Measurements from ENCODE around the gene EMC6. TPM values are rescaled to one million over a fixed set of nuclear protein-coding genes. Genes with fewer than 3 reads are reported as not detected.
"Not testable (repeated sequence)": the region's sequence is repeated elsewhere in the genome, so short reads cannot be mapped to it uniquely, and the experiment has no call there.

EMC6 gene
- total RNA-seq, 1 donor from 2014 or later = 43.0 TPM

DNA sequence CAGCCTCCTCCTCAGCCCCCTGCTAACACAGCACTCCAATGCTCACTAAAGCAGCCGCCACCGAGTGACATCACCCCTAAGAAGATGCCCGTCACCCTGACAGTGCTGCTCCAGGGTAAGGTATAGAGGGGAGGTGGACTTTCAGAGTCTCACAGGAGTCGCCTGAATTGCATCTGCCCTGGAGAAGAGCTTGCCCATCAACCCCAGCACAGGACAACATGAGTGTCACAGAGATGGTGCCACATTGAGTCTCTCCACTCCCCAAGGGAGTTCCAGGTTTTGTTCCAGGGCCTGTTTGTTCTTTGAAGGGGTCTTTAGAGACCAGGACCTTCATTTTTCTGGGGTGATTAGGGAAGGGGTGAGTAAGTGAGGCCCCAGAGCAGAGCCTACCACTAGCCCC lies 29.5 kb downstream of the EMC6 start:
- TF ChIP-seq, protein P1, sequence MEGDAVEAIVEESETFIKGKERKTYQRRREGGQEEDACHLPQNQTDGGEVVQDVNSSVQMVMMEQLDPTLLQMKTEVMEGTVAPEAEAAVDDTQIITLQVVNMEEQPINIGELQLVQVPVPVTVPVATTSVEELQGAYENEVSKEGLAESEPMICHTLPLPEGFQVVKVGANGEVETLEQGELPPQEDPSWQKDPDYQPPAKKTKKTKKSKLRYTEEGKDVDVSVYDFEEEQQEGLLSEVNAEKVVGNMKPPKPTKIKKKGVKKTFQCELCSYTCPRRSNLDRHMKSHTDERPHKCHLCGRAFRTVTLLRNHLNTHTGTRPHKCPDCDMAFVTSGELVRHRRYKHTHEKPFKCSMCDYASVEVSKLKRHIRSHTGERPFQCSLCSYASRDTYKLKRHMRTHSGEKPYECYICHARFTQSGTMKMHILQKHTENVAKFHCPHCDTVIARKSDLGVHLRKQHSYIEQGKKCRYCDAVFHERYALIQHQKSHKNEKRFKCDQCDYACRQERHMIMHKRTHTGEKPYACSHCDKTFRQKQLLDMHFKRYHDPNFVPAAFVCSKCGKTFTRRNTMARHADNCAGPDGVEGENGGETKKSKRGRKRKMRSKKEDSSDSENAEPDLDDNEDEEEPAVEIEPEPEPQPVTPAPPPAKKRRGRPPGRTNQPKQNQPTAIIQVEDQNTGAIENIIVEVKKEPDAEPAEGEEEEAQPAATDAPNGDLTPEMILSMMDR (IDR thresholded peaks at IDR 0.05; ENCODE audit: unreplicated experiment) = no peak
- Mint-ChIP-seq H3K27me3 (ENCODE audit: unreplicated experiment) (peaks cover 10% of the 10 kb centered on the region), H3K4me3 (ENCODE audit: unreplicated experiment) (no peak overlapping the region), H3K9me3 (ENCODE audit: unreplicated experiment) (no peaks in the 10 kb centered on the region), H3K27ac (ENCODE audit: unreplicated experiment) (no peak overlapping the region), H3K4me1 (ENCODE audit: unreplicated experiment) (no peaks in the 10 kb centered on the region), H3K36me3 (ENCODE audit: low read depth, unreplicated experiment) (peaks cover 7% of the 10 kb centered on the region)
- DNase-seq (ENCODE audit: low spot score) = no peak

DNA sequence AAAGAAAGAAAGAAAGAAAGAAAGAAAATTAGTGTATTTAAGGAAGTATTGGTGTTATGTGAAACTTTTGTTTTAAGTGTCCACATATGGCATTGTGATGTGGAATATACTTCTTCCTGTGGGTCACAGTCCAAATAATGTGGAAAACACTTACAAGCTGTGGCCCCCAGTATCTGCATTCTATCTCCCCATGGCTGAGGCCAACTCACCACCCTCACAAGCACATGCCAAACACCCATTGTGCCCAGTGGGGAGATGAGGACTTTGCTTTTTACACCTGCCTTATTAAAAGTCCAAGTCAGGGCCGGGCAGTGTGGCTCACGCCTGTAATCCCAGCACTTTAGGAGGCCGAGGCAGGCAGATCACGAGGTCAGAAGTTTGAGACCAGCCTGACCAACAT lies 31.3 kb downstream of the EMC6 start:
- Mint-ChIP-seq H3K4me3 (ENCODE audit: unreplicated experiment) (no peak overlapping the region), H3K27ac (ENCODE audit: unreplicated experiment) (no peak overlapping the region), H3K27me3 (ENCODE audit: unreplicated experiment) (peaks cover 7% of the 10 kb centered on the region), H3K9me3 (ENCODE audit: unreplicated experiment) (no peaks in the 10 kb centered on the region), H3K36me3 (ENCODE audit: low read depth, unreplicated experiment) (peaks cover 7% of the 10 kb centered on the region), H3K4me1 (ENCODE audit: unreplicated experiment) (peaks cover 4% of the 10 kb centered on the region)
- DNase-seq (ENCODE audit: low spot score) = no peak
- TF ChIP-seq, protein P1 (IDR thresholded peaks at IDR 0.05; ENCODE audit: unreplicated experiment) = no peak

DNA sequence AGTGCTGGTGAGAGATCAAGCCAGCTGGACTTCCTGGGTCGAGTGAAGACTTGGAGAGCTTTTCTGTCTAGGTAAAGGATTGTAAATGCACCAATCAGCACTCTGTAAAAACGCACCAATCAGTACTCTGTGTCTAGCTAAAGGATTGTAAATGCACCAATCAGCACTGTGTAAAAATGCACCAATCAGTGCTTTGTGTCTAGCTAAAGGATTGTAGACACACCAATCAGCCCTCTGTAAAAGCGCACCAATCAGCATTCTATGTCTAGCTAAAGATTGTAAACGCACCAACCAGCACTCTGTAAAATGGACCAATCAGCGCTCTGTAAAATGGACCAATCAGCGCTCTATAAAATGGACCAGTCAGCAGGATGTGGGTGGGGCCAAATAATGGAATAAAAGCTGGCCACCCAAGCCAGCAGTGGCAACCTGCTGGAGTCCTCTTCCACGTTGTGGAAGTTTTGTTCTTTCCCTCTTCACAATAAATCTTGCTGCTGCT lies 33.5 kb downstream of the EMC6 start:
- H3K27ac Mint-ChIP-seq (ENCODE audit: unreplicated experiment); H3K4me1 Mint-ChIP-seq (ENCODE audit: unreplicated experiment); H3K36me3 Mint-ChIP-seq (ENCODE audit: low read depth, unreplicated experiment); DNase-seq (ENCODE audit: low spot score); H3K27me3 Mint-ChIP-seq (ENCODE audit: unreplicated experiment); H3K9me3 Mint-ChIP-seq (ENCODE audit: unreplicated experiment): not testable (repeated sequence)
- peak overlapping the region; percentile 28 for H3K4me3 Mint-ChIP-seq (ENCODE audit: unreplicated experiment)

DNA sequence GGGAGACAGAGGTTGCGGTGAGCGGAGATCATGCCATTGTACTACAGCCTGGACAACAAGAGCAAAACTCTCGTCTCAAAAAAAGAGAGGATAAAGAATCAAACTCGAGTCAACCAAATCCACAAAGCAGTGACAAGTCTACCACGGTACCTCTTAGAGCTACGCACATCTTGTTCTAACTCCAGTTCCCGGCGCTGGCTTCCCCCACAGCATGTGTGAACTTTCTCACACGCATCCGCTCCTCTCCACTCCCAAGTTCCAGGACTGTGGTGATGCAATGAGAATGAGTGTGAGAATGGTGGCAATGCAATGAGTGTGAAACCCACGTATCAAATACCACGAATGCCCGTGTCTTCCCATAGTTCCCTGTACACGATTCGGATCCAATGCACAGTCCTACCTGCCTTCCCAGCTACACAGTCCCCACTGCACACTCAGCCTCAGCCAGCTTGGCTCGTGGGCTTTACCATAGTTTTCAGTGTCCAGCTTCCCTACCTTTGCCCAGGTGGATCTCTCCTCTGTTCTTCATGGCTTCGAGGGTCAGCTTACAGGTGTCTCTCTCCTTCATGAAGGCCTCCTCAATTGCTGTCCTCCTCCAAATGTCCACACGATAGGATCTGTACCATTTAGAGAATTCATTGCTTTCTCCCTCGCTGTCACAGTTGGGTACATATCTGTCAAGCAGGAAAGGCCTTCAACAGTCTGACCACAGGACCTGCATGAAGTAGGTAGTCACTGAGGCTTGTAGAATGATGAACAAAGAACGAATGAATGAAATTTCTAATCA lies 36.5 kb downstream of the EMC6 start:
- TF ChIP-seq, protein P1 (IDR thresholded peaks at IDR 0.05; ENCODE audit: unreplicated experiment) = no peak
- DNase-seq (ENCODE audit: low spot score) = no peak
- Mint-ChIP-seq H3K4me1 (ENCODE audit: unreplicated experiment) (peaks cover 4% of the 10 kb centered on the region), H3K36me3 (ENCODE audit: low read depth, unreplicated experiment) (peaks cover 7% of the 10 kb centered on the region), H3K27ac (ENCODE audit: unreplicated experiment) (no peak overlapping the region), H3K9me3 (ENCODE audit: unreplicated experiment) (no peaks in the 10 kb centered on the region), H3K4me3 (ENCODE audit: unreplicated experiment) (no peak overlapping the region), H3K27me3 (ENCODE audit: unreplicated experiment) (peaks cover 2% of the 10 kb centered on the region)

DNA sequence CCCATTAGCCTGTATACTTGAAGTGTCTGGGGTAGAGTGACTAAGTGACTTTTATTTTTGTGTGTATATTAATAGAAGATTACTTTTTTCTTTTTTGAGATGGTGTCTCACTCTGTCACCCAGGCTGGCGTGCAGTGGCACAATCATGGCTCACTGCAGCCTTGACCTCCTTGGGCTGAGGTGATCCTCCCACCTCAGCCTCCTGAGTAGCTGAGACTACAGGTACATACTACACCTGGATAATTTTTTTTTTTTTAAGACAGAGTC lies 37.0 kb downstream of the EMC6 start:
- not testable (repeated sequence) for H3K27me3 Mint-ChIP-seq (ENCODE audit: unreplicated experiment); H3K36me3 Mint-ChIP-seq (ENCODE audit: low read depth, unreplicated experiment); DNase-seq (ENCODE audit: low spot score); H3K4me1 Mint-ChIP-seq (ENCODE audit: unreplicated experiment); H3K27ac Mint-ChIP-seq (ENCODE audit: unreplicated experiment); H3K4me3 Mint-ChIP-seq (ENCODE audit: unreplicated experiment); H3K9me3 Mint-ChIP-seq (ENCODE audit: unreplicated experiment)

DNA sequence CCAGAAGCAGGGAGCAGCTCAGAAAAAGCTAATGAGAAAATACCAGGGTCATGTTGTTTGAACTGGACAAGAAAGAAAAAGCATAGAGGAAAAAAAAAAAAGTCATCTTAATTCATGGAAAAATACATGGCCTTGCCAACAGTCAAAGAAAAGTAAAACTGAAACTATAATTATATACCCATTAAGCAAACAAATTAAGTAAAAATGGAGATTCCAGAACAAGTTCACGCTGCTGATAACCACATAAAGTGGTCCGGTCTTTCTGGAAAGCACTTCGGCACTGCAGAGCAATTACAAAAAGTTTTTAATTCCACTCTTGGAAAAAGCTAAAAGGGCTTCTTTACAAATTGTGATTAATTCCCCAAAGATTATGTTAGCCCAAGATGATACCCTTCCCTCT lies 39.8 kb downstream of the EMC6 start:
- peaks cover 4% of the 10 kb centered on the region for H3K36me3 Mint-ChIP-seq (ENCODE audit: low read depth, unreplicated experiment)
- no peak overlapping the region for H3K4me3 Mint-ChIP-seq (ENCODE audit: unreplicated experiment)
- H3K27me3 Mint-ChIP-seq (ENCODE audit: unreplicated experiment) = peaks cover 2% of the 10 kb centered on the region
- TF ChIP-seq, protein P1 (IDR thresholded peaks at IDR 0.05; ENCODE audit: unreplicated experiment) = no peak
- DNase-seq (ENCODE audit: low spot score) = no peak
- H3K4me1 Mint-ChIP-seq (ENCODE audit: unreplicated experiment) = peaks cover 4% of the 10 kb centered on the region
- no peak overlapping the region for H3K27ac Mint-ChIP-seq (ENCODE audit: unreplicated experiment)
- no peaks in the 10 kb centered on the region for H3K9me3 Mint-ChIP-seq (ENCODE audit: unreplicated experiment)

Data from endothelial cell (in vitro differentiated cells).